HL-60 (cell line): Measurements from ENCODE around the gene SFMBT1.

Experiments
- DNase-seq, 2 experiments: peaks; one replicate each; pipeline ENCODE4 v3.0.0-alpha.2; 2010 to 2020; ENCODE audit warnings: low read depth in 1 of 2, low spot score in 1 of 2
- H3K27ac ChIP-seq: fragments of 250-450 bp; sonication (Bioruptor Pico); replicated peaks from 2 replicates; pipeline ENCODE4 v1.5.1; 2020; ENCODE audit warnings: mild to moderate bottlenecking, moderate library complexity
- H3K27me3 ChIP-seq: fragments of 250-450 bp; sonication (Bioruptor Pico); 2 replicates; pipeline ENCODE4 v1.5.1; 2021; ENCODE audit warnings: mild to moderate bottlenecking, moderate library complexity; ENCODE audit not compliant: insufficient read depth, poor library complexity, severe bottlenecking
- H3K4me3 ChIP-seq: replicated peaks from 2 replicates; pipeline ENCODE4 v1.5.1; 2011; ENCODE audit warnings: mild to moderate bottlenecking, control low read depth, low read length; ENCODE audit not compliant: insufficient read depth
- CTCF ChIP-seq: IDR thresholded peaks from one replicate; pipeline ENCODE4 v1.5.1; 2011; ENCODE audit warnings: low read length, control low read depth, inconsistent platforms; ENCODE audit not compliant: insufficient read depth
- GABPA ChIP-seq: IDR thresholded peaks from 2 replicates; pipeline ENCODE4 v1.6.1; 2012; ENCODE audit warnings: low read depth
- POLR2AphosphoS5 ChIP-seq: IDR thresholded peaks from 2 replicates; pipeline ENCODE4 v1.6.1; 2012; ENCODE audit warnings: low read depth
- REST ChIP-seq: IDR thresholded peaks from 2 replicates; pipeline ENCODE4 v1.6.1; 2012; ENCODE audit warnings: low read depth; ENCODE audit not compliant: insufficient replicate concordance
- SPI1 ChIP-seq: IDR thresholded peaks from 2 replicates; pipeline ENCODE4 v1.6.1; 2012; ENCODE audit warnings: low read depth, mild to moderate bottlenecking, borderline replicate concordance

Gene SFMBT1

GRCh38 chr3:53082736-53083135 is 36.9 kb upstream of the SFMBT1 start:
- no peak overlapping the region for H3K4me3 ChIP-seq
- TF ChIP-seq GABPA (no peak), POLR2AphosphoS5 (no peak)
- no peaks in the 10 kb centered on the region for H3K27me3 ChIP-seq
- no peak for DNase-seq
- no peak overlapping the region for H3K27ac ChIP-seq

GRCh38 chr3:53081318-53081717 is 35.4 kb upstream of the SFMBT1 start:
- no peak for TF ChIP-seq GABPA
- TF ChIP-seq POLR2AphosphoS5, result no peak
- TF ChIP-seq REST, result no peak
- no peak for TF ChIP-seq SPI1
- no peak for TF ChIP-seq CTCF
- Histone ChIP-seq H3K4me3 (no peak overlapping the region), H3K27me3 (no peaks in the 10 kb centered on the region), H3K27ac (no peak overlapping the region)
- DNase-seq, result no peak

GRCh38 chr3:53080612-53081205 is 34.8 kb upstream of the SFMBT1 start:
- DNase-seq, result no peak
- H3K27ac ChIP-seq, result no peak overlapping the region
- no peak overlapping the region for H3K4me3 ChIP-seq
- TF ChIP-seq SPI1, result no peak
- no peak for TF ChIP-seq CTCF
- no peak for TF ChIP-seq GABPA
- no peak for TF ChIP-seq POLR2AphosphoS5
- no peak for TF ChIP-seq REST
- no peaks in the 10 kb centered on the region for H3K27me3 ChIP-seq

- no peak overlapping the region for H3K27ac ChIP-seq
- TF ChIP-seq CTCF, result no peak
- TF ChIP-seq SPI1, result no peak
- TF ChIP-seq POLR2AphosphoS5, result no peak
- no peak overlapping the region for H3K4me3 ChIP-seq
- H3K27me3 ChIP-seq, result no peaks in the 10 kb centered on the region
- DNase-seq, result no peak
Measured at GRCh38 chr3:53079791-53080555, 34.1 kb upstream of the SFMBT1 start.
